Activated CD8-positive, alpha-beta T cell treated with anti-CD3 and anti-CD28 coated beads for 36 hours (primary cell): ENCODE measurements around the gene KLF1. TPM values are rescaled to one million over a fixed set of nuclear protein-coding genes. Genes with fewer than 3 reads are reported as not detected.

Experiments
- ATAC-seq: fragments of 200-7000 bp; cut with Tn5 transposase; one replicate; pipeline ENCODE4 v1.10.0; 2021; ENCODE audit warnings: mild to moderate bottlenecking, moderate library complexity
- CTCF ChIA-PET: fragments of 350-600 bp; sonication (Branson Sonifier 250); formaldehyde crosslinking; loops from one replicate; lab custom pipeline; 2021; ENCODE audit warnings: antibody characterized with exemption; lab: Charles Lee
- POLR2A ChIA-PET: fragments of 350-600 bp; sonication (Branson Sonifier 250); formaldehyde crosslinking; loops from one replicate; lab custom pipeline; 2021; ENCODE audit warnings: antibody characterized with exemption; lab: Charles Lee
- DNase-seq: peaks from one replicate; pipeline ENCODE4 v3.0.0-alpha.2; 2020
- H3K27ac Mint-ChIP-seq: one replicate; pipeline ENCODE4 v1.8.0; 2021; ENCODE audit warnings: mild to moderate bottlenecking, mixed read lengths
- H3K27me3 Mint-ChIP-seq: one replicate; pipeline ENCODE4 v1.8.0; 2021; ENCODE audit warnings: mixed read lengths
- H3K36me3 Mint-ChIP-seq: one replicate; pipeline ENCODE4 v1.8.0; 2021; ENCODE audit warnings: low read depth, mixed read lengths
- H3K4me1 Mint-ChIP-seq: one replicate; pipeline ENCODE4 v1.8.0; 2021; ENCODE audit warnings: low read depth, mixed read lengths
- H3K4me3 Mint-ChIP-seq: one replicate; pipeline ENCODE4 v1.8.0; 2021; ENCODE audit warnings: mild to moderate bottlenecking, moderate library complexity, mixed read lengths
- H3K9me3 Mint-ChIP-seq: one replicate; pipeline ENCODE4 v1.8.0; 2021; ENCODE audit warnings: mixed read lengths
- CTCF ChIP-seq: fragments of 200-600 bp; IDR thresholded peaks from one replicate; pipeline ENCODE4 v1.8.0; 2022; ENCODE audit warnings: antibody characterized with exemption, mild to moderate bottlenecking
- intact Hi-C: fragments of 100-400 bp; cut with micrococcal nuclease; formaldehyde crosslinking; loops from one replicate; pipeline ENCODE4 v1.10.0; 2022
- total RNA-seq, 2 experiments: library from RNA; stranded (reverse); gene quantifications; one replicate each; pipeline ENCODE4 v1.2.3, GENCODE V29; 2021

The KLF1 gene
- total RNA-seq, 2 experiments from 2014 or later = 0.32 to 0.38 TPM

GRCh38 chr19:12842511-12842910 is 44.5 kb downstream of the KLF1 start:
- Mint-ChIP-seq H3K27ac (no peak overlapping the region), H3K27me3 (peaks cover 60% of the 10 kb centered on the region), H3K4me3 (no peak overlapping the region), H3K36me3 (no peaks in the 10 kb centered on the region), H3K9me3 (no peaks in the 10 kb centered on the region), H3K4me1 (peaks cover 23% of the 10 kb centered on the region)
- DNase-seq = no peak
- ChIA-PET POLR2A (no interaction called here), CTCF (no interaction called here)
- no peak for TF ChIP-seq CTCF
- intact Hi-C loops = no loop called here
- ATAC-seq = no peak

GRCh38 chr19:12841094-12841493 is 45.9 kb downstream of the KLF1 start:
- no peak for TF ChIP-seq CTCF
- H3K4me3 Mint-ChIP-seq = peak overlapping the region; percentile 2
- intact Hi-C loops = no loop called here
- CTCF ChIA-PET = no interaction called here
- H3K9me3 Mint-ChIP-seq = no peaks in the 10 kb centered on the region
- H3K36me3 Mint-ChIP-seq = no peaks in the 10 kb centered on the region
- H3K4me1 Mint-ChIP-seq = peaks cover 28% of the 10 kb centered on the region
- ATAC-seq (no peak), DNase-seq (peak; percentile 35)
- POLR2A ChIA-PET = no interaction called here
- peaks cover 65% of the 10 kb centered on the region for H3K27me3 Mint-ChIP-seq
- no peak overlapping the region for H3K27ac Mint-ChIP-seq

GRCh38 chr19:12840091-12841079 is 46.6 kb downstream of the KLF1 start:
- intact Hi-C loops = no loop called here
- Mint-ChIP-seq H3K9me3 (no peaks in the 10 kb centered on the region), H3K4me1 (peaks cover 28% of the 10 kb centered on the region), H3K27me3 (peaks cover 70% of the 10 kb centered on the region), H3K4me3 (no peak overlapping the region), H3K27ac (no peak overlapping the region), H3K36me3 (no peaks in the 10 kb centered on the region)
- POLR2A ChIA-PET = no interaction called here
- CTCF ChIA-PET = no interaction called here
- no peak for TF ChIP-seq CTCF
- DNase-seq (peak; percentile 81), ATAC-seq (peak; percentile 68)

GRCh38 chr19:12838886-12839756 is 47.9 kb downstream of the KLF1 start:
- peak overlapping the region; percentile 57 for H3K4me3 Mint-ChIP-seq

More at GRCh38 chr19:12838886-12839756, 47.9 kb downstream of the KLF1 start:
- POLR2A ChIA-PET = no interaction called here
- intact Hi-C loops = no loop called here
- Mint-ChIP-seq H3K27me3 (peaks cover 77% of the 10 kb centered on the region), H3K9me3 (no peaks in the 10 kb centered on the region), H3K36me3 (no peaks in the 10 kb centered on the region), H3K27ac (no peak overlapping the region), H3K4me1 (peaks cover 35% of the 10 kb centered on the region)
- DNase-seq (peak; percentile 59), ATAC-seq (peak; percentile 32)
- CTCF ChIA-PET = no interaction called here
- TF ChIP-seq CTCF = no peak
